Medulla oblongata (tissue), 1 donor: ENCODE measurements around the gene STXBP5.

Source experiments
- DNase-seq: peaks from one replicate; pipeline ENCODE4 v3.0.0-alpha.2; 2015; ENCODE audit errors: extremely low spot score

Gene STXBP5

GRCh38 chr6:147209762-147210449 is 5.7 kb downstream of the STXBP5 start:
- no peak for DNase-seq

GRCh38 chr6:147211349-147211748 is 7.1 kb downstream of the STXBP5 start:
- no peak for DNase-seq

- no peak for DNase-seq
Measured at GRCh38 chr6:147211831-147212230, 7.6 kb downstream of the STXBP5 start.

GRCh38 chr6:147212622-147213021 is 8.4 kb downstream of the STXBP5 start:
- DNase-seq = no peak

GRCh38 chr6:147213772-147214171 is 9.6 kb downstream of the STXBP5 start:
- no peak for DNase-seq

- DNase-seq = no peak
Measured at GRCh38 chr6:147214248-147215227, 10.3 kb downstream of the STXBP5 start.

- no peak for DNase-seq
Measured at GRCh38 chr6:147216915-147217314, 12.7 kb downstream of the STXBP5 start.

GRCh38 chr6:147217840-147218404 is 13.7 kb downstream of the STXBP5 start:
- DNase-seq = no peak

GRCh38 chr6:147218797-147219196 is 14.6 kb downstream of the STXBP5 start:
- DNase-seq = no peak

GRCh38 chr6:147219463-147219862 is 15.2 kb downstream of the STXBP5 start:
- DNase-seq = no peak

GRCh38 chr6:147220345-147220744 is 16.1 kb downstream of the STXBP5 start:
- DNase-seq = no peak

- DNase-seq = no peak
Measured at GRCh38 chr6:147221739-147222138, 17.5 kb downstream of the STXBP5 start.

GRCh38 chr6:147222160-147222838 is 18.1 kb downstream of the STXBP5 start:
- no peak for DNase-seq

- DNase-seq = no peak
Measured at GRCh38 chr6:147223736-147224135, 19.5 kb downstream of the STXBP5 start.

GRCh38 chr6:147226163-147226724 is 22.0 kb downstream of the STXBP5 start:
- DNase-seq = no peak

- DNase-seq = no peak
Measured at GRCh38 chr6:147226877-147227276, 22.7 kb downstream of the STXBP5 start.

- DNase-seq = no peak
Measured at GRCh38 chr6:147227770-147228320, 23.6 kb downstream of the STXBP5 start.

- DNase-seq = no peak
Measured at GRCh38 chr6:147231589-147231988, 27.4 kb downstream of the STXBP5 start.

GRCh38 chr6:147234685-147235084 is 30.5 kb downstream of the STXBP5 start:
- DNase-seq = no peak

GRCh38 chr6:147238164-147238563 is 33.9 kb downstream of the STXBP5 start:
- no peak for DNase-seq

- no peak for DNase-seq
Measured at GRCh38 chr6:147238906-147239305, 34.7 kb downstream of the STXBP5 start.
